ENCODE results near the gene CPZ. TPM values are rescaled to one million over a fixed set of nuclear protein-coding genes. Genes with fewer than 3 reads are reported as not detected.

The CPZ gene
- total and polyA plus RNA-seq, 2 of the 4 experiments (the other 2 are of a cell fraction): 0.90 to 10.3 TPM

DNA sequence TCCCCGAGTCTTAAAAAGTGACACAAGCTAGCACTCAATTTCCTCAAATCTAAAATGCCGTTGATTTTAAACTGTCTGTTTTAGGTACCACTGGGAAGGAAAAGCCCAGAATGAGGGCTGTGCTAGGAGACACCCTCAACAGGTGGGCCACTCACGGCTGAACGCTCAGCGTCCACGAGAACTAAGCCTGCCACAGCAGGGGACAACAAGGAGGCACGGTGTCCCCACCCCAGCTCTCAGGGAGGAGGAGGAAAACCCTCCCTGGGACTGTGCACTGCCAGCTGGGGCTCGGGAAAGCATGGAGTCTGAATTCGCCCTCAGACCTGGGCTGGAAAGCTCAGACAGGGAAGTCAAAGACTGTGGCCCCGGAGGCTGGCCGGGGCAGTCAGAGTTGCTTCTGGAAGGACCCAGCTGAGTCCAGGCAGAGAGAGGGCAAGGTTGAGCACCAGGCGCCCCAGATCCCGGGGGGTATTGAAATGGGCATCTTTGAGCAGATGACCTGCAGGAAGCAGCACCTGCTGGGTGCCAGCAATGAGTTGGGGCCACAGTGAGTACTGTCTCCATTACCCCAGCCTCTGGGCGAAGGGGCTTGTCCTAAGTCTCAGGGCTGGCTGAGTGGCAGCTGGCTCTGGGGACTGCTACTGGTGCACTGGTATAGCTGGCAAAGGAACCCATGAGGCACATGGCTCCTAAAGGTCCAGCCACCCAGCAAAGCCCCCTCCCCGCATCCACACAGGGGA lies 769 bp upstream of the CPZ start:
- H3K9ac ChIP-seq (ENCODE audit: low read depth, low read length): no peak overlapping the region; the same call in 1 of the 2 replicates

More for the DNA sequence above, 769 bp upstream of the CPZ start:
- no peak overlapping the region for H3K27ac ChIP-seq (ENCODE audit: insufficient read depth, low read length)
- no peak overlapping the region for H2BK120ac ChIP-seq (ENCODE audit: low read depth, low read length)
- no peak overlapping the region for H2AK5ac ChIP-seq (ENCODE audit: low read depth, low read length)
- H2AFZ ChIP-seq (replicated peaks; ENCODE audit: low read length, poor library complexity): no peak overlapping the region
- POLR2A ChIA-PET (ENCODE audit: unreplicated experiment): no interaction called here
- CTCF ChIA-PET: interaction anchor here (1.0 to 1.2 kb wide), 3 partner anchors 60 to 122 kb away, joined by 3 to 4 read pairs (median 3); no protein-coding TSS in a partner anchor
- no peak overlapping the region for H3K18ac ChIP-seq (ENCODE audit: low read depth, low read length)
- DNase-seq: no peak
- peaks cover 50% of the 10 kb centered on the region for H3K27me3 ChIP-seq (ENCODE audit: control insufficient read depth, insufficient read depth, low read length)
- no peak overlapping the region for H2BK20ac ChIP-seq (ENCODE audit: low read depth, low read length)
- H2BK15ac ChIP-seq (ENCODE audit: low read depth, low read length): no peak overlapping the region
- H4K8ac ChIP-seq (ENCODE audit: low read depth in 2 of 2, low read length in 2 of 2): no peak overlapping the region
- TF ChIP-seq NFE2L2 (IDR thresholded peaks at IDR 0.05; ENCODE audit: low read depth, low read length) (no peak), MAZ (IDR thresholded peaks at IDR 0.05; ENCODE audit: borderline replicate concordance, low read depth, low read length) (no peak)
- peaks cover 2% of the 10 kb centered on the region; the same call in 1 of the 2 replicates for H3K36me3 ChIP-seq (ENCODE audit: control insufficient read depth, insufficient read depth, low read length)
- no TSS peak for BruUV-seq (replicated peaks)
- intact Hi-C loops (cut with micrococcal nuclease) (no loop called here), in situ Hi-C loops (cut with MboI; ENCODE audit: low sequenced_read_pairs) (loop anchor here (5.0 kb wide), 1 partner anchor 129 kb away; no protein-coding TSS in a partner anchor), dilution Hi-C loops (cut with HindIII; ENCODE audit: low sequenced_read_pairs, unreplicated experiment) (no loop called here)
- H3K14ac ChIP-seq (replicated peaks; ENCODE audit: low read depth, low read length): no peak overlapping the region
- ATAC-seq (ENCODE audit: low read depth): no peak
- no peaks in the 10 kb centered on the region for H3K9me3 ChIP-seq (ENCODE audit: control insufficient read depth, insufficient read depth, low read length)
- no peak overlapping the region for H3K4me3 ChIP-seq (ENCODE audit: insufficient read depth, low read depth, low read length)
- H4K91ac ChIP-seq (ENCODE audit: insufficient read depth, low read depth, low read length): no peak overlapping the region
- H3K4ac ChIP-seq (ENCODE audit: low read depth, low read length): no peak overlapping the region
- H4K5ac ChIP-seq (ENCODE audit: low read depth, low read length): no peak overlapping the region; the same call in 1 of the 2 replicates
- H3K79me1 ChIP-seq (ENCODE audit: low read depth in 1 of 2, low read length in 2 of 2): no peaks in the 10 kb centered on the region
- H3K4me1 ChIP-seq (ENCODE audit: control insufficient read depth, insufficient read depth, low read length): peaks cover 9% of the 10 kb centered on the region; the same call in 1 of the 2 replicates
- H4K20me1 ChIP-seq (ENCODE audit: insufficient read depth, low read length): peaks cover 10% of the 10 kb centered on the region
- no peak overlapping the region for H2BK5ac ChIP-seq (ENCODE audit: low read depth, low read length, poor library complexity, severe bottlenecking)
- H3K56ac ChIP-seq (ENCODE audit: extremely low read depth, insufficient read depth, low read length): no peak overlapping the region
- 87% methylated on average over 3 of the region's 15 CpGs; no CpG with 5 or more reads in 1 of the 2 experiments for WGBS, 2 experiments (ENCODE audit: extremely low coverage in 2 of 2, insufficient read length in 1 of 2)
- H3K9me1 ChIP-seq (ENCODE audit: insufficient read depth, low read length): no peaks in the 10 kb centered on the region
- no peak overlapping the region for H2AK9ac ChIP-seq (replicated peaks; ENCODE audit: low read depth, low read length, poor library complexity)
- no peak overlapping the region for H3K23ac ChIP-seq (ENCODE audit: low read depth, low read length)
- peak overlapping the region; percentile 9; the same call in 1 of the 2 replicates for H3K4me2 ChIP-seq (ENCODE audit: low read depth, low read length)
